H9 (cell line): Measurements from ENCODE around the gene ADAM33. TPM values are rescaled to one million over a fixed set of nuclear protein-coding genes. Genes with fewer than 3 reads are reported as not detected.

ENCODE experiments used
- DNase-seq: peaks from one replicate; pipeline ENCODE4 v3.0.0-alpha.2; 2017
- H2AFZ ChIP-seq: one replicate; pipeline ENCODE4 v1.6.1; 2013; ENCODE audit warnings: mild to moderate bottlenecking, low read length, control low read depth, moderate library complexity
- H2AK5ac ChIP-seq: 2 replicates; pipeline ENCODE4 v1.6.1; 2013; ENCODE audit warnings: low read length, control low read depth, mixed read lengths; ENCODE audit not compliant: insufficient read length
- H2BK120ac ChIP-seq: one replicate; pipeline ENCODE4 v1.6.1; 2013; ENCODE audit warnings: low read depth, mild to moderate bottlenecking, low read length, control low read depth, inconsistent platforms; ENCODE audit not compliant: poor library complexity, severe bottlenecking
- H2BK12ac ChIP-seq: 2 replicates; pipeline ENCODE4 v1.6.1; 2013; ENCODE audit warnings: low read length, control low read depth, mixed read lengths, low read depth; ENCODE audit not compliant: insufficient read length
- H2BK15ac ChIP-seq: 2 replicates; pipeline ENCODE4 v1.6.1; 2013; ENCODE audit warnings: low read depth, low read length, control low read depth
- H2BK20ac ChIP-seq: one replicate; pipeline ENCODE4 v1.6.1; 2013; ENCODE audit warnings: low read depth, mild to moderate bottlenecking, low read length, control low read depth, inconsistent platforms; ENCODE audit not compliant: poor library complexity, severe bottlenecking
- H2BK5ac ChIP-seq: 2 replicates; pipeline ENCODE4 v1.6.1; 2013; ENCODE audit warnings: low read length, control low read depth, mixed read lengths; ENCODE audit not compliant: insufficient read length
- H3K14ac ChIP-seq: 2 replicates; pipeline ENCODE4 v1.6.1; 2013; ENCODE audit warnings: low read length, control low read depth; ENCODE audit not compliant: insufficient read depth
- H3K18ac ChIP-seq: 2 replicates; pipeline ENCODE4 v1.6.1; 2013; ENCODE audit warnings: low read depth, mild to moderate bottlenecking, mixed read lengths, low read length, control low read depth; ENCODE audit not compliant: insufficient read length
- H3K23ac ChIP-seq: 2 replicates; pipeline ENCODE4 v1.6.1; 2013; ENCODE audit warnings: low read length, control low read depth, mixed read lengths, low read depth; ENCODE audit not compliant: insufficient read length
- H3K23me2 ChIP-seq: 2 replicates; pipeline ENCODE4 v1.6.1; 2013; ENCODE audit warnings: low read depth, mild to moderate bottlenecking, mixed read lengths, low read length, control low read depth; ENCODE audit not compliant: insufficient read length, poor library complexity, severe bottlenecking
- H3K27ac ChIP-seq: 2 replicates; pipeline ENCODE4 v1.5.1; 2013; ENCODE audit warnings: low read length, control low read depth, mixed read lengths, low read depth; ENCODE audit not compliant: insufficient read length
- H3K27me3 ChIP-seq: 2 replicates; pipeline ENCODE4 v1.6.1; 2013; ENCODE audit warnings: low read length, control low read depth, inconsistent platforms; ENCODE audit not compliant: insufficient read depth
- H3K4ac ChIP-seq: 2 replicates; pipeline ENCODE4 v1.6.1; 2013; ENCODE audit warnings: low read depth, mild to moderate bottlenecking, control low read depth, inconsistent platforms, low read length, moderate library complexity
- H3K4me1 ChIP-seq: 2 replicates; pipeline ENCODE4 v1.6.1; 2013; ENCODE audit warnings: low read length, control low read depth, inconsistent platforms; ENCODE audit not compliant: insufficient read depth
- H3K4me2 ChIP-seq: 2 replicates; pipeline ENCODE4 v1.6.1; 2013; ENCODE audit warnings: low read length, control low read depth, mixed read lengths; ENCODE audit not compliant: insufficient read length, insufficient read depth
- H3K56ac ChIP-seq: 2 replicates; pipeline ENCODE4 v1.6.1; 2013; ENCODE audit warnings: low read depth, mild to moderate bottlenecking, mixed read lengths, low read length, control low read depth; ENCODE audit not compliant: insufficient read length
- H3K79me1 ChIP-seq: 2 replicates; pipeline ENCODE4 v1.6.1; 2013; ENCODE audit warnings: low read depth, mild to moderate bottlenecking, moderate library complexity, low read length, control low read depth, inconsistent platforms; ENCODE audit not compliant: insufficient read depth, poor library complexity, severe bottlenecking
- H3K79me2 ChIP-seq: 2 replicates; pipeline ENCODE4 v1.6.1; 2013; ENCODE audit warnings: low read length, control low read depth, inconsistent platforms; ENCODE audit not compliant: insufficient read depth
- H3K9ac ChIP-seq: 2 replicates; pipeline ENCODE4 v1.6.1; 2013; ENCODE audit warnings: low read length, control low read depth, mixed read lengths; ENCODE audit not compliant: insufficient read length; ENCODE audit errors: extremely low read depth
- H3K9me3 ChIP-seq: one replicate; pipeline ENCODE4 v1.6.1; 2013; ENCODE audit warnings: low read depth, low read length, inconsistent platforms; ENCODE audit not compliant: control insufficient read depth
- H3T11ph ChIP-seq: one replicate; pipeline ENCODE4 v1.6.1; 2013; ENCODE audit warnings: mild to moderate bottlenecking, low read length, control low read depth, inconsistent platforms
- H4K20me1 ChIP-seq: one replicate; pipeline ENCODE4 v1.6.1; 2013; ENCODE audit not compliant: control insufficient read depth, insufficient read length, insufficient read depth
- H4K5ac ChIP-seq: 2 replicates; pipeline ENCODE4 v1.6.1; 2013; ENCODE audit warnings: low read depth, mild to moderate bottlenecking, mixed read lengths, low read length, control low read depth; ENCODE audit not compliant: insufficient read length
- H4K8ac ChIP-seq: replicated peaks from 2 replicates; pipeline ENCODE4 v1.6.1; 2013; ENCODE audit warnings: low read length, control low read depth, mixed read lengths, low read depth; ENCODE audit not compliant: insufficient read length
- H4K91ac ChIP-seq: 2 replicates; pipeline ENCODE4 v1.6.1; 2013; ENCODE audit warnings: low read depth, mild to moderate bottlenecking, moderate library complexity, mixed read lengths, low read length, control low read depth; ENCODE audit not compliant: insufficient read length
- H3K27ac Mint-ChIP-seq, 3 experiments: 2 replicates in 2 of 3; 3 replicates in 1 of 3; pipeline ENCODE4 v1.8.0; 2020 to 2021; ENCODE audit warnings: mixed read lengths in 3 of 3, mild to moderate bottlenecking in 1 of 3, moderate library complexity in 1 of 3
- H3K27me3 Mint-ChIP-seq: 2 replicates; pipeline ENCODE4 v1.8.0; 2021; ENCODE audit warnings: low read depth, mild to moderate bottlenecking, moderate library complexity, mixed read lengths
- H3K36me3 Mint-ChIP-seq, 3 experiments: 2 replicates in 2 of 3; 3 replicates in 1 of 3; pipeline ENCODE4 v1.8.0; 2020 to 2021; ENCODE audit warnings: low read depth in 3 of 3, mixed read lengths in 3 of 3; ENCODE audit not compliant: insufficient read depth in 1 of 3
- H3K4me1 Mint-ChIP-seq, 2 experiments: 2 replicates each; pipeline ENCODE4 v1.8.0; 2020; ENCODE audit warnings: mixed read lengths in 2 of 2
- H3K4me3 Mint-ChIP-seq, 2 experiments: 2 replicates in 1 of 2; 3 replicates in 1 of 2; pipeline ENCODE4 v1.8.0; 2020 to 2021; ENCODE audit warnings: mild to moderate bottlenecking in 2 of 2, mixed read lengths in 2 of 2, moderate library complexity in 1 of 2
- H3K9me3 Mint-ChIP-seq, 2 experiments: 2 replicates in 1 of 2; 3 replicates in 1 of 2; pipeline ENCODE4 v1.8.0; 2020; ENCODE audit warnings: mild to moderate bottlenecking in 2 of 2, mixed read lengths in 2 of 2, moderate library complexity in 1 of 2
- WGBS: extraction: QIAGEN DNeasy Blood & Tissue Kit; methylation state at CpG from one replicate; pipeline ENCODE4 v1.1.7; 2013; ENCODE audit warnings: missing lambda C conversion rate, low lambda C conversion rate, mixed read lengths; ENCODE audit not compliant: insufficient read length; ENCODE audit errors: extremely low coverage; 5-methylcytosine and 5-hydroxymethylcytosine counted together
- total RNA-seq: library from RNA; stranded (reverse); gene quantifications from 2 replicates; pipeline ENCODE4 v1.2.1, GENCODE V29; 2021
- TF ChIP-seq, protein P1 (sequence below): fragments of 200-600 bp; sonication (generic); conservative IDR thresholded peaks from 3 replicates; pipeline ENCODE4 v1.8.0; 2021; ENCODE audit warnings: antibody characterized with exemption, mild to moderate bottlenecking

ADAM33 gene
- total RNA-seq, 1 experiment from 2014 or later, result 4.0 TPM

DNA sequence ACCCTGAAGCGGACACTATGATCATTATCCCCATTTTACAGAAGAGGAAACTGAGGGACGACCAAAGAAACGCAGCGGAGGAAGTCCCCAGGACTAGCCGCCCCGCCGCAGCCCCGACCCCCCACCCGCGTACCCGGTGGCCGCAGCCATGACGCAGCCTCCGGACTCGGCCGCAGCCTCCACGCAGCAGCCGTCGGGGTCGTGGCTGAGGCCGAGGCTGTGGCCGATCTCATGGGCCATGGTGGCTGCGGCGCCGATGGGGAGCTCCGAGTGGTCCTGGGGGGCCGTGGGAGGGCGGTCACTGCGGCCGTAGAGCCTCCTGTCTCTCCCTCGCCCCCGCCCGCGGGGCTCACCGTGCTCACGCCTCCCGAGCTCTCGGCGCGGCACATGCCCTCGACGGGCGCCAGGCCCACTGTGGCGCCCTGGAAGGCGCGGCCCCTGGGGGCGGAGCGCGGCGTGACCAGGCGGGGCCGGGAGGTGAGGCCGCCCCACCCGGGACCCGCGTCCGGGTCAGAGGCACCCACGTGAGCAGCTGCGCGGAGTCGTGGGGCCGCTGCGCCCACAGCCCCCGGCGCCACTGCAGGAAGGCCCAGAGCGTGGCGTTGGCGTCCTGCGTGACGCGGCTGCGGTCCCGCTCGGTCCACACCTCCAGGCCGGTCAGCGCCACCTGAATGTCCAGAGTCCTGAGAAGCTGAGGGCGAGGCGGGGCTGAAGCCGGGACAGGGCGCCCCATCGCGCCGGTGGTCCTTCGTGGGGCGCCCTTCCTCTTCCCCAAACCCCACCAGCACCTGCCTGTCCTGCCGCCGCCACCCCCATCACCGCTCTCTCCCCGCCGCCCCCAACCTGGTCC, 8.4 kb downstream of the ADAM33 start:
- H4K20me1 ChIP-seq, result no peaks in the 10 kb centered on the region
- DNase-seq, result no peak
- H3K9ac ChIP-seq, result no peak overlapping the region
- Mint-ChIP-seq H3K4me1 (peaks cover 13 to 22% of the 10 kb centered on the region in 2 experiments), H3K27ac (no peak overlapping the region; a peak in 1 of 7 replicates), H3K4me3 (no peak overlapping the region), H3K36me3 (no peaks in the 10 kb centered on the region), H3K27me3 (peaks cover 25% of the 10 kb centered on the region), H3K9me3 (no peaks in the 10 kb centered on the region)
- no peak overlapping the region for H3K4me2 ChIP-seq
- no peak overlapping the region for H2AFZ ChIP-seq
- no peak overlapping the region for H2BK15ac ChIP-seq
- H4K91ac ChIP-seq, result no peak overlapping the region
- no peak overlapping the region for H2BK120ac ChIP-seq
- no peaks in the 10 kb centered on the region for H3K9me3 ChIP-seq
- H3K79me1 ChIP-seq, result no peaks in the 10 kb centered on the region
- H3K4me1 ChIP-seq, result no peaks in the 10 kb centered on the region
- no peaks in the 10 kb centered on the region for H3K23me2 ChIP-seq
- WGBS, result no CpG with 5 or more reads among the region's 90 CpGs
- no peak overlapping the region for H4K5ac ChIP-seq
- H2BK5ac ChIP-seq, result no peak overlapping the region
- no peak overlapping the region for H4K8ac ChIP-seq
- no peak overlapping the region for H2BK20ac ChIP-seq
- no peak overlapping the region for H3K23ac ChIP-seq
- H3K27me3 ChIP-seq, result 0 out of 2 replicates have a peak, but pooled peaks cover 2% of the 10 kb centered on the region
- H3K4ac ChIP-seq, result no peak overlapping the region
- H2AK5ac ChIP-seq, result no peak overlapping the region
- no peak overlapping the region for H3T11ph ChIP-seq
- H3K27ac ChIP-seq, result no peak overlapping the region
- no peak overlapping the region for H3K56ac ChIP-seq
- no peak overlapping the region for H3K18ac ChIP-seq
- no peak overlapping the region for H3K14ac ChIP-seq
- no peaks in the 10 kb centered on the region for H3K79me2 ChIP-seq
- TF ChIP-seq, protein P1, sequence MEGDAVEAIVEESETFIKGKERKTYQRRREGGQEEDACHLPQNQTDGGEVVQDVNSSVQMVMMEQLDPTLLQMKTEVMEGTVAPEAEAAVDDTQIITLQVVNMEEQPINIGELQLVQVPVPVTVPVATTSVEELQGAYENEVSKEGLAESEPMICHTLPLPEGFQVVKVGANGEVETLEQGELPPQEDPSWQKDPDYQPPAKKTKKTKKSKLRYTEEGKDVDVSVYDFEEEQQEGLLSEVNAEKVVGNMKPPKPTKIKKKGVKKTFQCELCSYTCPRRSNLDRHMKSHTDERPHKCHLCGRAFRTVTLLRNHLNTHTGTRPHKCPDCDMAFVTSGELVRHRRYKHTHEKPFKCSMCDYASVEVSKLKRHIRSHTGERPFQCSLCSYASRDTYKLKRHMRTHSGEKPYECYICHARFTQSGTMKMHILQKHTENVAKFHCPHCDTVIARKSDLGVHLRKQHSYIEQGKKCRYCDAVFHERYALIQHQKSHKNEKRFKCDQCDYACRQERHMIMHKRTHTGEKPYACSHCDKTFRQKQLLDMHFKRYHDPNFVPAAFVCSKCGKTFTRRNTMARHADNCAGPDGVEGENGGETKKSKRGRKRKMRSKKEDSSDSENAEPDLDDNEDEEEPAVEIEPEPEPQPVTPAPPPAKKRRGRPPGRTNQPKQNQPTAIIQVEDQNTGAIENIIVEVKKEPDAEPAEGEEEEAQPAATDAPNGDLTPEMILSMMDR, result no peak
- H2BK12ac ChIP-seq, result no peak overlapping the region
